ENCODE data around the gene KCNN2.
A peak's percentile ranks its signal among the peaks of the same experiment; 100 is the strongest.

KCNN2 gene

GRCh38 chr5:114330916-114331531 is 30.8 kb upstream of the KCNN2 start:
- Histone ChIP-seq H3K4me3 (ENCODE audit: insufficient read depth, low read depth, low read length) (no peak overlapping the region), H3K27me3 (ENCODE audit: control insufficient read depth, insufficient read depth, low read length, poor library complexity, severe bottlenecking) (no peaks in the 10 kb centered on the region), H3K36me3 (ENCODE audit: control insufficient read depth, insufficient read depth, low read length) (no peaks in the 10 kb centered on the region), H3K9me3 (ENCODE audit: control insufficient read depth, low read length) (no peaks in the 10 kb centered on the region), H3K27ac (ENCODE audit: insufficient read depth, low read depth, low read length, poor library complexity, severe bottlenecking) (no peak overlapping the region), H3K4me1 (ENCODE audit: control insufficient read depth, insufficient read depth, low read length) (no peaks in the 10 kb centered on the region)
- WGBS, 2 experiments, result 94 to 95% methylated on average over 7 of the region's 7 CpGs

GRCh38 chr5:114332493-114332892 is 29.4 kb upstream of the KCNN2 start:
- no peak overlapping the region for H3K4me3 ChIP-seq (ENCODE audit: insufficient read depth, low read depth, low read length)
- no peaks in the 10 kb centered on the region for H3K9me3 ChIP-seq (ENCODE audit: control insufficient read depth, low read length)
- no peaks in the 10 kb centered on the region for H3K27me3 ChIP-seq (ENCODE audit: control insufficient read depth, insufficient read depth, low read length, poor library complexity, severe bottlenecking)
- H3K27ac ChIP-seq (ENCODE audit: insufficient read depth, low read depth, low read length, poor library complexity, severe bottlenecking), result no peak overlapping the region
- no peaks in the 10 kb centered on the region for H3K36me3 ChIP-seq (ENCODE audit: control insufficient read depth, insufficient read depth, low read length)
- no peaks in the 10 kb centered on the region for H3K4me1 ChIP-seq (ENCODE audit: control insufficient read depth, insufficient read depth, low read length)

GRCh38 chr5:114332925-114333324 is 28.9 kb upstream of the KCNN2 start:
- H3K9me3 ChIP-seq (ENCODE audit: control insufficient read depth, low read length), result no peaks in the 10 kb centered on the region
- H3K27ac ChIP-seq (ENCODE audit: insufficient read depth, low read depth, low read length, poor library complexity, severe bottlenecking), result no peak overlapping the region
- H3K27me3 ChIP-seq (ENCODE audit: control insufficient read depth, insufficient read depth, low read length, poor library complexity, severe bottlenecking), result no peaks in the 10 kb centered on the region
- WGBS, 2 experiments, result 96 to 98% methylated on average over 5 of the region's 5 CpGs
- no peaks in the 10 kb centered on the region for H3K4me1 ChIP-seq (ENCODE audit: control insufficient read depth, insufficient read depth, low read length)
- H3K36me3 ChIP-seq (ENCODE audit: control insufficient read depth, insufficient read depth, low read length), result no peaks in the 10 kb centered on the region
- no peak overlapping the region for H3K4me3 ChIP-seq (ENCODE audit: insufficient read depth, low read depth, low read length)

GRCh38 chr5:114335391-114335790 is 26.5 kb upstream of the KCNN2 start:
- Histone ChIP-seq H3K27ac (ENCODE audit: insufficient read depth, low read depth, low read length, poor library complexity, severe bottlenecking) (no peak overlapping the region), H3K4me1 (ENCODE audit: control insufficient read depth, insufficient read depth, low read length) (no peaks in the 10 kb centered on the region), H3K4me3 (ENCODE audit: insufficient read depth, low read depth, low read length) (no peak overlapping the region), H3K36me3 (ENCODE audit: control insufficient read depth, insufficient read depth, low read length) (no peaks in the 10 kb centered on the region), H3K27me3 (ENCODE audit: control insufficient read depth, insufficient read depth, low read length, poor library complexity, severe bottlenecking) (no peaks in the 10 kb centered on the region), H3K9me3 (ENCODE audit: control insufficient read depth, low read length) (no peaks in the 10 kb centered on the region)
- 92 to 93% methylated on average over 1 of the region's 1 CpG for WGBS, 2 experiments

GRCh38 chr5:114339108-114339507 is 22.8 kb upstream of the KCNN2 start:
- Histone ChIP-seq H3K36me3 (ENCODE audit: control insufficient read depth, insufficient read depth, low read length) (no peaks in the 10 kb centered on the region), H3K27ac (ENCODE audit: insufficient read depth, low read depth, low read length, poor library complexity, severe bottlenecking) (no peak overlapping the region), H3K9me3 (ENCODE audit: control insufficient read depth, low read length) (no peaks in the 10 kb centered on the region), H3K4me1 (ENCODE audit: control insufficient read depth, insufficient read depth, low read length) (no peaks in the 10 kb centered on the region), H3K27me3 (ENCODE audit: control insufficient read depth, insufficient read depth, low read length, poor library complexity, severe bottlenecking) (no peaks in the 10 kb centered on the region), H3K4me3 (ENCODE audit: insufficient read depth, low read depth, low read length) (no peak overlapping the region)
- 94 to 97% methylated on average over 3 of the region's 3 CpGs for WGBS, 2 experiments

GRCh38 chr5:114346181-114346580 is 15.7 kb upstream of the KCNN2 start:
- Histone ChIP-seq H3K9me3 (ENCODE audit: control insufficient read depth, low read length) (no peaks in the 10 kb centered on the region), H3K27ac (ENCODE audit: insufficient read depth, low read depth, low read length, poor library complexity, severe bottlenecking) (no peak overlapping the region), H3K4me3 (ENCODE audit: insufficient read depth, low read depth, low read length) (no peak overlapping the region), H3K36me3 (ENCODE audit: control insufficient read depth, insufficient read depth, low read length) (no peaks in the 10 kb centered on the region), H3K27me3 (ENCODE audit: control insufficient read depth, insufficient read depth, low read length, poor library complexity, severe bottlenecking) (no peaks in the 10 kb centered on the region), H3K4me1 (ENCODE audit: control insufficient read depth, insufficient read depth, low read length) (no peaks in the 10 kb centered on the region)
- 94 to 98% methylated on average over 4 of the region's 4 CpGs for WGBS, 2 experiments

GRCh38 chr5:114355086-114355830 is 6.6 kb upstream of the KCNN2 start:
- H3K4me3 ChIP-seq (ENCODE audit: insufficient read depth, low read depth, low read length), result no peak overlapping the region
- H3K27ac ChIP-seq (ENCODE audit: insufficient read depth, low read depth, low read length, poor library complexity, severe bottlenecking), result no peak overlapping the region
- H3K9me3 ChIP-seq (ENCODE audit: control insufficient read depth, low read length), result no peaks in the 10 kb centered on the region
- H3K36me3 ChIP-seq (ENCODE audit: control insufficient read depth, insufficient read depth, low read length), result no peaks in the 10 kb centered on the region
- peaks cover 5% of the 10 kb centered on the region for H3K27me3 ChIP-seq (ENCODE audit: control insufficient read depth, insufficient read depth, low read length, poor library complexity, severe bottlenecking)
- WGBS, 2 experiments, result 84 to 86% methylated on average over 5 of the region's 5 CpGs
- peaks cover 4% of the 10 kb centered on the region for H3K4me1 ChIP-seq (ENCODE audit: control insufficient read depth, insufficient read depth, low read length)

- no peaks in the 10 kb centered on the region for H3K9me3 ChIP-seq (ENCODE audit: control insufficient read depth, low read length)
- H3K27me3 ChIP-seq (ENCODE audit: control insufficient read depth, insufficient read depth, low read length, poor library complexity, severe bottlenecking), result peaks cover 12% of the 10 kb centered on the region
- no peak overlapping the region for H3K27ac ChIP-seq (ENCODE audit: insufficient read depth, low read depth, low read length, poor library complexity, severe bottlenecking)
- peaks cover 4% of the 10 kb centered on the region for H3K4me1 ChIP-seq (ENCODE audit: control insufficient read depth, insufficient read depth, low read length)
- no peaks in the 10 kb centered on the region for H3K36me3 ChIP-seq (ENCODE audit: control insufficient read depth, insufficient read depth, low read length)
- 88 to 92% methylated on average over 2 of the region's 2 CpGs for WGBS, 2 experiments
- H3K4me3 ChIP-seq (ENCODE audit: insufficient read depth, low read depth, low read length), result no peak overlapping the region
Observed at GRCh38 chr5:114358329-114358728, 3.5 kb upstream of the KCNN2 start.

GRCh38 chr5:114360357-114360756 is 1.5 kb upstream of the KCNN2 start:
- Histone ChIP-seq H3K27me3 (ENCODE audit: control insufficient read depth, insufficient read depth, low read length, poor library complexity, severe bottlenecking) (peaks cover 24% of the 10 kb centered on the region), H3K4me3 (ENCODE audit: insufficient read depth, low read depth, low read length) (peak overlapping the region; percentile 79), H3K9me3 (ENCODE audit: control insufficient read depth, low read length) (no peaks in the 10 kb centered on the region), H3K4me1 (ENCODE audit: control insufficient read depth, insufficient read depth, low read length) (peaks cover 9% of the 10 kb centered on the region), H3K27ac (ENCODE audit: insufficient read depth, low read depth, low read length, poor library complexity, severe bottlenecking) (peak overlapping the region; percentile 67), H3K36me3 (ENCODE audit: control insufficient read depth, insufficient read depth, low read length) (no peaks in the 10 kb centered on the region)
- WGBS, 2 experiments, result 1 to 2% methylated on average over 4 to 5 of the region's 5 CpGs

GRCh38 chr5:114360816-114361723 is 800 bp upstream of the KCNN2 start:
- Histone ChIP-seq H3K4me1 (ENCODE audit: control insufficient read depth, insufficient read depth, low read length) (peaks cover 9% of the 10 kb centered on the region), H3K9me3 (ENCODE audit: control insufficient read depth, low read length) (no peaks in the 10 kb centered on the region), H3K4me3 (ENCODE audit: insufficient read depth, low read depth, low read length) (peak overlapping the region; percentile 79), H3K27ac (ENCODE audit: insufficient read depth, low read depth, low read length, poor library complexity, severe bottlenecking) (peak overlapping the region; percentile 90), H3K27me3 (ENCODE audit: control insufficient read depth, insufficient read depth, low read length, poor library complexity, severe bottlenecking) (peaks cover 24% of the 10 kb centered on the region), H3K36me3 (ENCODE audit: control insufficient read depth, insufficient read depth, low read length) (no peaks in the 10 kb centered on the region)
- WGBS, 2 experiments, result 0% methylated on average over 78 of the region's 78 CpGs

Data from ectodermal cell (in vitro differentiated cells).